Large intestine (tissue), 3 donors: ENCODE results near the gene SNX27. TPM values are rescaled to one million over a fixed set of nuclear protein-coding genes. Genes with fewer than 3 reads are reported as not detected.
A peak's percentile ranks its signal among the peaks of the same experiment; 100 is the strongest.
"Not testable (repeated sequence)": the region's sequence is repeated elsewhere in the genome, so short reads cannot be mapped to it uniquely, and the experiment has no call there.

Source experiments
- DNase-seq, 2 donors: peaks; one replicate each; pipeline versions ENCODE4 v3.0.0 to v3.0.0-alpha.2; 2013
- H3K27ac ChIP-seq: one replicate; pipeline ENCODE4 v1.5.1; 2013; ENCODE audit warnings: low read length
- H3K27me3 ChIP-seq: 2 replicates; pipeline ENCODE4 v1.6.1; 2013; ENCODE audit warnings: low read length; ENCODE audit not compliant: control insufficient read depth, insufficient read depth
- H3K36me3 ChIP-seq: 2 replicates; pipeline ENCODE4 v1.6.1; 2013; ENCODE audit warnings: low read length; ENCODE audit not compliant: control insufficient read depth, insufficient read depth
- H3K4me1 ChIP-seq: one replicate; pipeline ENCODE4 v1.6.1; 2013; ENCODE audit warnings: low read length; ENCODE audit not compliant: control insufficient read depth, insufficient read depth
- H3K4me3 ChIP-seq: one replicate; pipeline ENCODE4 v1.5.1; 2013; ENCODE audit warnings: low read length
- H3K9me3 ChIP-seq: one replicate; pipeline ENCODE4 v1.6.1; 2013; ENCODE audit warnings: mild to moderate bottlenecking, low read depth, low read length, moderate library complexity; ENCODE audit not compliant: control insufficient read depth
- WGBS: methylation state at CpG from one replicate; pipeline ENCODE4 v1.1.5; 2013; ENCODE audit warnings: low lambda C conversion rate; ENCODE audit not compliant: insufficient coverage; 5-methylcytosine and 5-hydroxymethylcytosine counted together
- polyA plus RNA-seq: library from polyadenylated mRNA; unstranded; fragments of 120-200 nt; gene quantifications from one replicate; pipeline ENCODE4 v1.2.1, GENCODE V29; 2013

The SNX27 gene
- polyA plus RNA-seq, 1 donor: 20.0 TPM

- H3K27ac ChIP-seq: no peak overlapping the region
- H3K36me3 ChIP-seq: no peaks in the 10 kb centered on the region
- H3K27me3 ChIP-seq: no peaks in the 10 kb centered on the region
- DNase-seq: no peak
- H3K9me3 ChIP-seq: no peaks in the 10 kb centered on the region
- no peak overlapping the region for H3K4me3 ChIP-seq
- H3K4me1 ChIP-seq: peaks cover 2% of the 10 kb centered on the region
- WGBS: 95% methylated on average over 3 of the region's 5 CpGs
Measured at GRCh38 chr1:151596166-151596953, 15.5 kb upstream of the SNX27 start.

DNA sequence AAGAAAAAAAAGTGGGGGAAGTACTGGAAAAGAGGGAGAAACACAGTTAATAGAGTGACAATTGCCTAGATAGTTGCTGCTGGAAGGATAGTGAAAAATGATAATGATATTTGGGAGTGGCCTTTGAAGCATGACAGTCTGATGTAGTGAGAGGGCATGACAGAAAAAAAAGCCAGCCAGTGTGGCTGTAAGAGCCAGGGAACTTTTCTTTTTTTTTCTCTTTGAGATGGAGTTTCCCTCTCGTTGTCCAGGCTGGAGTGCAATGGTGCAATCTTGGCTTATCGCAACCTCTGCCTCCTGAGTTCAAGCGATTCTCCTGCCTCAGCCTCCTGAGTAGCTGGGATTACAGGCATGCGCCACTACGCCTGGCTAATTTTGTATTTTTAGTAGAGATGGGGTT, 9.3 kb upstream of the SNX27 start:
- H3K9me3 ChIP-seq, H3K36me3 ChIP-seq, H3K4me3 ChIP-seq, H3K27ac ChIP-seq, DNase-seq, H3K27me3 ChIP-seq: not testable (repeated sequence)
- H3K4me1 ChIP-seq: peaks cover 11% of the 10 kb centered on the region
- WGBS: no CpG with 5 or more reads among the region's 5 CpGs

- no peak for DNase-seq
- H3K9me3 ChIP-seq: no peaks in the 10 kb centered on the region
- H3K4me3 ChIP-seq: no peak overlapping the region
- H3K4me1 ChIP-seq: peaks cover 20% of the 10 kb centered on the region
- no CpG with 5 or more reads among the region's 2 CpGs for WGBS
- no peaks in the 10 kb centered on the region for H3K27me3 ChIP-seq
- H3K36me3 ChIP-seq: no peaks in the 10 kb centered on the region
- no peak overlapping the region for H3K27ac ChIP-seq
Measured at GRCh38 chr1:151604291-151604690, 7.6 kb upstream of the SNX27 start.

GRCh38 chr1:151606384-151606783, 5.5 kb upstream of the SNX27 start:
- DNase-seq: peak; percentile 88 to 91
- Histone ChIP-seq H3K4me3 (no peak overlapping the region), H3K4me1 (peaks cover 26% of the 10 kb centered on the region), H3K27ac (peak overlapping the region; percentile 94), H3K9me3 (no peaks in the 10 kb centered on the region), H3K36me3 (no peaks in the 10 kb centered on the region), H3K27me3 (no peaks in the 10 kb centered on the region)

- Histone ChIP-seq H3K36me3 (no peaks in the 10 kb centered on the region), H3K27ac (peak overlapping the region; percentile 94), H3K9me3 (no peaks in the 10 kb centered on the region), H3K4me1 (peaks cover 29% of the 10 kb centered on the region), H3K27me3 (no peaks in the 10 kb centered on the region), H3K4me3 (no peak overlapping the region)
- peak; percentile 68 to 79 for DNase-seq
- WGBS: 60% methylated on average over 1 of the region's 3 CpGs
Measured at GRCh38 chr1:151606857-151607256, 5.0 kb upstream of the SNX27 start.

DNA sequence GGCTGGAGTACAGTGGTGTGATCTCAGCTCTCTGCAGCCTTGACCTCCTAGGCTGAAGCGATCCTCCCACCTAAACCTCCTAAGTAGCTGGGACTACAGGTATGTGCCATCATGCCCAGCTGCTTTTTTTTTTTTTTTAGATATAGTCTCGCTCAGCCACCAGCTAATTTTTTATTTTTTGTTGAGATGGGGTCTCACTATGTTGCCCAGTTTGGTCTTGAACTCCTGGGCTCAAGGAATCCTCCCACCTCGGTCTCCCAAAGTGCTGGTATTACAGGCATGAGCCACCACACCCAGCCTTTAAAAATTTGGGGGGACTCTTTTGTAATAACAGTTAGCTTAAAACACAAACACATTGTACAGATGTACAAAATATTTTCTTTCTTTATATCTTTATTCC, 1.7 kb upstream of the SNX27 start:
- no peaks in the 10 kb centered on the region for H3K27me3 ChIP-seq
- no peaks in the 10 kb centered on the region for H3K9me3 ChIP-seq
- no CpG with 5 or more reads among the region's 3 CpGs for WGBS
- H3K4me1 ChIP-seq: peaks cover 31% of the 10 kb centered on the region
- H3K4me3 ChIP-seq: no peak overlapping the region
- DNase-seq: no peak
- peak overlapping the region; percentile 97 for H3K27ac ChIP-seq
- H3K36me3 ChIP-seq: no peaks in the 10 kb centered on the region

- no CpG with 5 or more reads among the region's 6 CpGs for WGBS
- Histone ChIP-seq H3K36me3 (no peaks in the 10 kb centered on the region), H3K27me3 (no peaks in the 10 kb centered on the region), H3K9me3 (no peaks in the 10 kb centered on the region), H3K27ac (peak overlapping the region; percentile 97), H3K4me1 (peaks cover 27% of the 10 kb centered on the region), H3K4me3 (peak overlapping the region; percentile 83)
- peak; percentile 95 to 98 for DNase-seq
Measured at GRCh38 chr1:151611288-151611790, 511 bp upstream of the SNX27 start.

GRCh38 chr1:151612501-151613281, 841 bp downstream of the SNX27 start:
- Histone ChIP-seq H3K4me1 (peaks cover 22% of the 10 kb centered on the region), H3K36me3 (no peaks in the 10 kb centered on the region), H3K4me3 (peak overlapping the region; percentile 83), H3K27ac (peak overlapping the region; percentile 28), H3K27me3 (no peaks in the 10 kb centered on the region), H3K9me3 (no peaks in the 10 kb centered on the region)
- 5% methylated on average over 7 of the region's 44 CpGs for WGBS
- DNase-seq: peak in 1 of 2 donors; percentile 63

DNA sequence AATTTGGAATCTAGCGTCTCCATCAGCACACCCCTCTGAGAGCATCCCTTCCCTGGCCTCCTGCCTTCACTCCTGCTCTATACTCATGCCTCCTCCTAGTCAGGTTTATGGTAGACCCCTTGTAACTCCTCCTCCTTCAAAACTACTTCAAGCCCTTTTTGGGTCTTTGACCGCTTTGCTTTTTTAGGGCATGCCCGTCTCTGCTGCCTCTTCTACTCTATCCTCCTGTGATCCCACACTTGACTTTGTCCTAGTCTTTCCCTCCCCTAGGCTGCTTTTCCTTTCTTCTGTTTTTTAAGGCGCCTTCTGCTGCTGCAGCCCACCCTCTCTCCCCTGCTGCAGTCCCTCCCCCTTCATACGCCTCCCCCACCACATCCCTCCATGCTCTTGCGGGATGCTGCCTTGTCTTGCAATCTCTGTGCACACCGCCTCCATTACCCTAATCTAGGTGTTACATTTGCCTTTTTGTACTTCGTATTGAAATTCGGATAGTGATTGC, 1.5 kb downstream of the SNX27 start:
- Histone ChIP-seq H3K9me3 (no peaks in the 10 kb centered on the region), H3K4me3 (peak overlapping the region; percentile 83), H3K36me3 (no peaks in the 10 kb centered on the region), H3K27me3 (no peaks in the 10 kb centered on the region), H3K4me1 (peaks cover 22% of the 10 kb centered on the region), H3K27ac (peak overlapping the region; percentile 28)
- WGBS: 28% methylated on average over 4 of the region's 9 CpGs
- peak in 1 of 2 donors; percentile 22 for DNase-seq

GRCh38 chr1:151615711-151616504, 4.1 kb downstream of the SNX27 start:
- WGBS: no CpG with 5 or more reads among the region's 4 CpGs
- Histone ChIP-seq H3K27me3 (no peaks in the 10 kb centered on the region), H3K9me3 (no peaks in the 10 kb centered on the region), H3K36me3 (no peaks in the 10 kb centered on the region), H3K4me3 (no peak overlapping the region), H3K27ac (no peak overlapping the region), H3K4me1 (peaks cover 24% of the 10 kb centered on the region)
- no peak for DNase-seq
